ENCODE results near the gene RBX1. TPM values are rescaled to one million over a fixed set of nuclear protein-coding genes. Genes with fewer than 3 reads are reported as not detected.

RBX1 gene
- total RNA-seq, 2 experiments from 2014 or later: 77.3 to 86.9 TPM

DNA sequence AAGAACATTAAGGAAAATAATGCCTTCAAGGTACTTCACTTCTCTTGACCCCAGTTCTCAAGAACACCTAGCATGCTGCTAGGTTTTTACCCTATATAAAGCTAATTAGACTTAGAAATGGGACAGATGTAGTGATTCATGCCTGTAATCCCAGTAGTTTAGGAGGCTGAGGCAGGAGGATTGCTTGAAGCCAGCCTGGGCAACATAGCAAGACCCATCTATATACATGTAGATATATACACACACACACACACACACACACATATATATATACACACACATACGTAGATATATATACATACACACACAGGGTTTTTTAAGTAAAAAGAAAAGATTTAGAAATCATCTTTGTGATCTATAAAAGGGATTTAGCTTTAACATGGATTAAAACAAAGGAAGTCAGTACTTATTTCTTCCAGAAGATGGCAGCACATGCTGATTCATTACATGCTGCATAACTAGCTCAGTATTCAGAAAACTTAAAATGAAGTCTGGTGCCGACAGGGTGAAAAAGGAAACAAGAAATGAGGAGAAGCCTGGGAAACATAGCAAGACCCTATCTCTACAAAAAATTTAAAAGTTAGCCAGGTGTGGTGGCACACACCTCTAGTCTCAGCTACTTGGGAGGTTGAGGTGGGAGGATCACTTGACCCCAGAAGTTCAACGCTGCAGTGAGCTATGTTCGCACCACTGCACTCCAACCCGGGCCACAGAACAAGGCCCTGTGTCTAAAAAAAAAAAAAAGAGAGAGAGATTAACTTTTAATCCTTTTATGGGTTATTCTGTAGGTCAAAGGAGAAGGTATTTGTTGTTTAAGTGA, 28.5 kb upstream of the RBX1 start:
- H3K27ac ChIP-seq (ENCODE audit: low read depth, low read length, poor library complexity, severe bottlenecking): no peak overlapping the region
- no peaks in the 10 kb centered on the region for H3K9me3 ChIP-seq (ENCODE audit: low read length)
- CTCF ChIA-PET (ENCODE audit: unreplicated experiment): interaction anchor here (0.6 to 1.9 kb wide), 3 partner anchors 48 to 458 kb away, joined by 3 to 10 read pairs (median 5); no protein-coding TSS in a partner anchor
- intact Hi-C loops (cut with micrococcal nuclease; ENCODE audit: unreplicated experiment): loop anchor here (1.0 to 10.0 kb wide), 2 partner anchors 222 to 315 kb away; no protein-coding TSS in a partner anchor
- H3K79me2 ChIP-seq (ENCODE audit: insufficient read depth, low read depth, low read length): no peaks in the 10 kb centered on the region
- no peaks in the 10 kb centered on the region for H4K20me1 ChIP-seq (ENCODE audit: insufficient read depth, low read length)
- H3K4me3 ChIP-seq (ENCODE audit: low read depth, low read length, poor library complexity, severe bottlenecking): no peak overlapping the region
- no peaks in the 10 kb centered on the region for H3K9me2 ChIP-seq (ENCODE audit: insufficient read depth, low read length)
- no TSS peak for BruUV-seq (replicated peaks)
- peak; percentile 74 for DNase-seq (ENCODE audit: low spot score)
- H3K4me1 ChIP-seq (ENCODE audit: insufficient read depth, low read length, poor library complexity, severe bottlenecking): no peaks in the 10 kb centered on the region
- peaks cover 47% of the 10 kb centered on the region; the same call in 1 of the 2 replicates for H3K36me3 ChIP-seq (ENCODE audit: insufficient read depth, low read length)
- POLR2A ChIA-PET: interaction anchor here (0.6 to 1.5 kb wide), 7 partner anchors 9 to 302 kb away, joined by 3 to 6 read pairs (median 4); no protein-coding TSS in a partner anchor
- TF ChIP-seq EZH2phosphoT487 (IDR thresholded peaks at IDR 0.05; ENCODE audit: borderline replicate concordance, low read depth, low read length): no peak
- peak; percentile 95 for TF ChIP-seq CTCF (conservative IDR thresholded peaks at IDR 0.05; ENCODE audit: low read length)
- H3K4me2 ChIP-seq (ENCODE audit: low read length): no peak overlapping the region
- 0 out of 2 replicates have a peak overlapping the region, but pooled peaks have one; percentile 59 for H2AFZ ChIP-seq (ENCODE audit: low read length)

GRCh38 chr22:40928657-40929056, 22.5 kb upstream of the RBX1 start:
- peaks cover 42% of the 10 kb centered on the region; the same call in 1 of the 2 replicates for H3K36me3 ChIP-seq (ENCODE audit: insufficient read depth, low read length)
- CTCF ChIA-PET (ENCODE audit: unreplicated experiment): no interaction called here
- H3K4me1 ChIP-seq (ENCODE audit: insufficient read depth, low read length, poor library complexity, severe bottlenecking): no peaks in the 10 kb centered on the region
- no peak for TF ChIP-seq EZH2phosphoT487 (IDR thresholded peaks at IDR 0.05; ENCODE audit: borderline replicate concordance, low read depth, low read length)
- no peak for TF ChIP-seq CTCF (conservative IDR thresholded peaks at IDR 0.05; ENCODE audit: low read length)
- H2AFZ ChIP-seq (ENCODE audit: low read length): no peak overlapping the region
- BruUV-seq (replicated peaks): no TSS peak
- POLR2A ChIA-PET: interaction anchor here (0.5 to 1.1 kb wide), 3 partner anchors 10 to 141 kb away, joined by 3 to 5 read pairs (median 3); no protein-coding TSS in a partner anchor
- no peak for DNase-seq (ENCODE audit: low spot score)
- H3K27ac ChIP-seq (ENCODE audit: low read depth, low read length, poor library complexity, severe bottlenecking): no peak overlapping the region
- no peak overlapping the region for H3K4me3 ChIP-seq (ENCODE audit: low read depth, low read length, poor library complexity, severe bottlenecking)
- H4K20me1 ChIP-seq (ENCODE audit: insufficient read depth, low read length): no peaks in the 10 kb centered on the region
- no peaks in the 10 kb centered on the region for H3K79me2 ChIP-seq (ENCODE audit: insufficient read depth, low read depth, low read length)
- intact Hi-C loops (cut with micrococcal nuclease; ENCODE audit: unreplicated experiment): loop anchor here (10.0 kb wide), 1 partner anchor 216 kb away; no protein-coding TSS in a partner anchor
- no peaks in the 10 kb centered on the region for H3K9me3 ChIP-seq (ENCODE audit: low read length)
- H3K4me2 ChIP-seq (ENCODE audit: low read length): no peak overlapping the region
- no peaks in the 10 kb centered on the region for H3K9me2 ChIP-seq (ENCODE audit: insufficient read depth, low read length)

- no peaks in the 10 kb centered on the region for H3K4me1 ChIP-seq (ENCODE audit: insufficient read depth, low read length, poor library complexity, severe bottlenecking)
- H3K9me2 ChIP-seq (ENCODE audit: insufficient read depth, low read length): no peaks in the 10 kb centered on the region
- H3K4me2 ChIP-seq (ENCODE audit: low read length): no peak overlapping the region
- DNase-seq (ENCODE audit: low spot score): no peak
- ChIA-PET CTCF (ENCODE audit: unreplicated experiment) (no interaction called here), POLR2A (no interaction called here)
- no peaks in the 10 kb centered on the region for H3K79me2 ChIP-seq (ENCODE audit: insufficient read depth, low read depth, low read length)
- no peak overlapping the region for H3K27ac ChIP-seq (ENCODE audit: low read depth, low read length, poor library complexity, severe bottlenecking)
- H3K4me3 ChIP-seq (ENCODE audit: low read depth, low read length, poor library complexity, severe bottlenecking): no peak overlapping the region
- no peak for TF ChIP-seq CTCF (conservative IDR thresholded peaks at IDR 0.05; ENCODE audit: low read length)
- no peak for TF ChIP-seq EZH2phosphoT487 (IDR thresholded peaks at IDR 0.05; ENCODE audit: borderline replicate concordance, low read depth, low read length)
- H3K9me3 ChIP-seq (ENCODE audit: low read length): no peaks in the 10 kb centered on the region
- BruUV-seq (replicated peaks): no TSS peak
- H2AFZ ChIP-seq (ENCODE audit: low read length): no peak overlapping the region
- peaks cover 15% of the 10 kb centered on the region; the same call in 1 of the 2 replicates for H3K36me3 ChIP-seq (ENCODE audit: insufficient read depth, low read length)
- intact Hi-C loops (cut with micrococcal nuclease; ENCODE audit: unreplicated experiment): no loop called here
- H4K20me1 ChIP-seq (ENCODE audit: insufficient read depth, low read length): no peaks in the 10 kb centered on the region
These were observed 18.8 kb upstream of the RBX1 start for GRCh38 chr22:40932396-40932795.
